Uterus (tissue), 2 donors: ENCODE measurements around the gene LMCD1.

Experiments
- POLR2A ChIP-seq, 2 donors: fragments of 450-650 bp; IDR thresholded peaks; one replicate each; pipeline ENCODE4 v1.6.1; 2016; ENCODE audit warnings: antibody characterized with exemption in 2 of 2, mild to moderate bottlenecking in 1 of 2, moderate library complexity in 1 of 2
- TF ChIP-seq, protein P1 (sequence below), 4 experiments: fragments of 200-600 bp in 2 of 4; fragments of 450-650 bp in 2 of 4; sonication (generic) in 2 of 4; IDR thresholded peaks; one replicate each; pipeline ENCODE4 v1.5.1; 2016 to 2019; ENCODE audit warnings: antibody characterized with exemption in 4 of 4, mild to moderate bottlenecking in 2 of 4, moderate library complexity in 1 of 4

DNA sequence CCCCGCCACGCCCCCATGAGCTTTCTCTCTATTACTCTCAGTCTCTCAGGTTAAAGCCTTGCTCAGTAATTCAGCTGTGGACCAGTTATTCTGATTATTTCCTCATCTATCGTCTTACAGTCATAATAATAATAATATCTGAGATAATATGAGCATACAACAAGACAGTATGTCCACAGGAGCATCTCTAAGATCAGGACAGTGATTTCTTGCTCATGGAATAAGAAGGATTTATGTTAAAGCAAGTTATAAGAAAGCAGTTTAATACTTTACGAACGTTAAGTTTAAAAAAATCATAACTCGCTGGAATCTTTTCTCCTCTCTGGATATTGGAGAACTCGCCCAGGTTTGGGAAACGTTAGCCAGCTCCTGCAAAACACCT, 643 bp upstream of the LMCD1 start:
- TF ChIP-seq, protein P1, sequence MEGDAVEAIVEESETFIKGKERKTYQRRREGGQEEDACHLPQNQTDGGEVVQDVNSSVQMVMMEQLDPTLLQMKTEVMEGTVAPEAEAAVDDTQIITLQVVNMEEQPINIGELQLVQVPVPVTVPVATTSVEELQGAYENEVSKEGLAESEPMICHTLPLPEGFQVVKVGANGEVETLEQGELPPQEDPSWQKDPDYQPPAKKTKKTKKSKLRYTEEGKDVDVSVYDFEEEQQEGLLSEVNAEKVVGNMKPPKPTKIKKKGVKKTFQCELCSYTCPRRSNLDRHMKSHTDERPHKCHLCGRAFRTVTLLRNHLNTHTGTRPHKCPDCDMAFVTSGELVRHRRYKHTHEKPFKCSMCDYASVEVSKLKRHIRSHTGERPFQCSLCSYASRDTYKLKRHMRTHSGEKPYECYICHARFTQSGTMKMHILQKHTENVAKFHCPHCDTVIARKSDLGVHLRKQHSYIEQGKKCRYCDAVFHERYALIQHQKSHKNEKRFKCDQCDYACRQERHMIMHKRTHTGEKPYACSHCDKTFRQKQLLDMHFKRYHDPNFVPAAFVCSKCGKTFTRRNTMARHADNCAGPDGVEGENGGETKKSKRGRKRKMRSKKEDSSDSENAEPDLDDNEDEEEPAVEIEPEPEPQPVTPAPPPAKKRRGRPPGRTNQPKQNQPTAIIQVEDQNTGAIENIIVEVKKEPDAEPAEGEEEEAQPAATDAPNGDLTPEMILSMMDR (IDR thresholded peaks at IDR 0.05): no peak
- no peak for TF ChIP-seq POLR2A (IDR thresholded peaks at IDR 0.05)
